Right atrium auricular region (tissue), 2 donors: ENCODE results near the gene WEE2. TPM values are rescaled to one million over a fixed set of nuclear protein-coding genes. Genes with fewer than 3 reads are reported as not detected.

ENCODE experiments used
- DNase-seq: peaks from one replicate; pipeline ENCODE4 v3.0.0-alpha.2; 2019; ENCODE audit warnings: low spot score
- H3K27ac ChIP-seq, 2 donors: fragments of 200-600 bp; sonication (generic); 1 replicate in 1 of 2; 2 replicates in 1 of 2; pipeline ENCODE4 v1.5.1; 2016 to 2019
- H3K27me3 ChIP-seq, 2 donors: fragments of 200-600 bp; sonication (generic); one replicate each; pipeline versions ENCODE4 v1.5.1 to v1.6.0; 2017 to 2019
- H3K36me3 ChIP-seq: fragments of 200-600 bp; sonication (generic); one replicate; pipeline ENCODE4 v1.5.1; 2016
- H3K4me1 ChIP-seq, 2 donors: fragments of 200-600 bp; sonication (generic); one replicate each; pipeline versions ENCODE4 v1.5.1 to v1.6.0; 2017 to 2019
- H3K4me3 ChIP-seq, 2 donors: fragments of 200-600 bp; sonication (generic); 1 replicate in 1 of 2; 2 replicates in 1 of 2; pipeline ENCODE4 v1.5.1; 2017 to 2019; ENCODE audit warnings: mild to moderate bottlenecking in 1 of 2, moderate library complexity in 1 of 2
- H3K9me3 ChIP-seq, 2 donors: fragments of 200-600 bp; sonication (generic); one replicate each; pipeline ENCODE4 v1.5.1; 2019
- total RNA-seq, 2 donors: library from RNA; depleted of rRNA; stranded (reverse); fragments of >200 nt; gene quantifications; one replicate each; pipeline ENCODE4 v1.1.0, GENCODE V29; 2016
- TF ChIP-seq, protein P1 (sequence below), 2 donors: fragments of 200-600 bp; sonication (generic); IDR thresholded peaks; one replicate each; pipeline ENCODE4 v1.5.1; 2019; ENCODE audit warnings: antibody characterized with exemption in 2 of 2

WEE2 gene
- total RNA-seq, 2 donors from 2014 or later, result not detected

DNA sequence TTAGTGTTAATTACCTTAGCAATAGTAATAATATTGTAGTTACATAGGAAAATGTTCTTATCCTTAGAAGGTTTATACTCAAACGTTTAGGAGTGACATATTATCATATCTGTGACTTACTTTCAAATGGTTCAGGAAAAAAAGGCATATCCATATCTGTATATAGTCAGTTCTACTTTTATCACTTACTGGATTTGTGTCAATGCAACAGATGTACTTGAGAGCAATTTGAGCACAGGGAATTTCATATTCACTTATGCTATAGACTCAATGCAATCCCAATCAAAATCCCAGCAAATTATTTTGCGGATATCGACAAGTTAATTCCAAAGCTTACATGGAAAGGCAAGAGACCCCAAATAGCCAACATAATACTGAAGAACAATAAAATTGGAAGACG is 16.2 kb upstream of the WEE2 start:
- TF ChIP-seq, protein P1, sequence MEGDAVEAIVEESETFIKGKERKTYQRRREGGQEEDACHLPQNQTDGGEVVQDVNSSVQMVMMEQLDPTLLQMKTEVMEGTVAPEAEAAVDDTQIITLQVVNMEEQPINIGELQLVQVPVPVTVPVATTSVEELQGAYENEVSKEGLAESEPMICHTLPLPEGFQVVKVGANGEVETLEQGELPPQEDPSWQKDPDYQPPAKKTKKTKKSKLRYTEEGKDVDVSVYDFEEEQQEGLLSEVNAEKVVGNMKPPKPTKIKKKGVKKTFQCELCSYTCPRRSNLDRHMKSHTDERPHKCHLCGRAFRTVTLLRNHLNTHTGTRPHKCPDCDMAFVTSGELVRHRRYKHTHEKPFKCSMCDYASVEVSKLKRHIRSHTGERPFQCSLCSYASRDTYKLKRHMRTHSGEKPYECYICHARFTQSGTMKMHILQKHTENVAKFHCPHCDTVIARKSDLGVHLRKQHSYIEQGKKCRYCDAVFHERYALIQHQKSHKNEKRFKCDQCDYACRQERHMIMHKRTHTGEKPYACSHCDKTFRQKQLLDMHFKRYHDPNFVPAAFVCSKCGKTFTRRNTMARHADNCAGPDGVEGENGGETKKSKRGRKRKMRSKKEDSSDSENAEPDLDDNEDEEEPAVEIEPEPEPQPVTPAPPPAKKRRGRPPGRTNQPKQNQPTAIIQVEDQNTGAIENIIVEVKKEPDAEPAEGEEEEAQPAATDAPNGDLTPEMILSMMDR (IDR thresholded peaks at IDR 0.05), result no peak
- no peak overlapping the region for H3K27ac ChIP-seq
- H3K4me1 ChIP-seq, result peaks cover 0 to 12% of the 10 kb centered on the region in 2 donors

GRCh38 chr7:141693082-141693481 is 15.1 kb upstream of the WEE2 start:
- no peak for DNase-seq
- Histone ChIP-seq H3K36me3 (no peaks in the 10 kb centered on the region), H3K9me3 (no peaks in the 10 kb centered on the region), H3K27me3 (no peaks in the 10 kb centered on the region), H3K4me1 (peaks cover 0 to 8% of the 10 kb centered on the region in 2 donors), H3K4me3 (no peak overlapping the region), H3K27ac (no peak overlapping the region)
- TF ChIP-seq, protein P1 (IDR thresholded peaks at IDR 0.05), result no peak

More for the DNA sequence above, 16.2 kb upstream of the WEE2 start:
- no peak overlapping the region for H3K4me3 ChIP-seq
- no peaks in the 10 kb centered on the region for H3K36me3 ChIP-seq
- no peaks in the 10 kb centered on the region for H3K9me3 ChIP-seq
- H3K27me3 ChIP-seq, result no peaks in the 10 kb centered on the region
- DNase-seq, result no peak

DNA sequence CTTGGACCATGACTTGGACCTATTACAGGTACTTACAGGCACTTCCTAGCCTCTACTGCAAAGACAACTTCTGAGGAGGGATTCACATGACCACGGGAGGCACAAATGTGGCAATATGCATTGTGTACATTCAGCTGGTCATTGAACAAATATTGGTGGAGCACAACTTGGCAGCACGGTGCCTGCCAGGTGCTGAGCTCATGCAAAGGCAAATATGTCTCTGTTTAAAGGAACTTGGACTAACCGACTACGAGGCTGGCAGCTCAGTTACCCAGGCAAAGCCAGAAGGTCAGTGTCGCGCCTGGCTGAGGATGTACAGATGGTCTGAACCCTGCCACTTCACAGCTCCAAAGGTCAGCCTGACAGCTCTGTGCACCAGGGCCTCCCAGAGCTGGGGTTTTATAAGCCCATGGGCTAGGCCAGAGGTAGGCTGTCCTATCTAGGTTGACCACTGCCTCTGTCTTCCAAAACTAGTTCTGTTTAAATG is 12.3 kb upstream of the WEE2 start:
- DNase-seq, result no peak
- TF ChIP-seq, protein P1 (IDR thresholded peaks at IDR 0.05), result no peak
- no peak overlapping the region for H3K4me3 ChIP-seq
- peaks cover 0 to 20% of the 10 kb centered on the region in 2 donors for H3K4me1 ChIP-seq
- no peaks in the 10 kb centered on the region for H3K27me3 ChIP-seq
- no peaks in the 10 kb centered on the region for H3K36me3 ChIP-seq
- H3K9me3 ChIP-seq, result no peaks in the 10 kb centered on the region
- H3K27ac ChIP-seq, result no peak overlapping the region

- Histone ChIP-seq H3K4me1 (peaks cover 0 to 22% of the 10 kb centered on the region in 2 donors), H3K4me3 (no peak overlapping the region), H3K27me3 (no peaks in the 10 kb centered on the region), H3K27ac (no peak overlapping the region), H3K9me3 (no peaks in the 10 kb centered on the region), H3K36me3 (no peaks in the 10 kb centered on the region)
- TF ChIP-seq, protein P1 (IDR thresholded peaks at IDR 0.05), result no peak
- DNase-seq, result no peak
Observed at GRCh38 chr7:141696348-141696747, 11.8 kb upstream of the WEE2 start.

DNA sequence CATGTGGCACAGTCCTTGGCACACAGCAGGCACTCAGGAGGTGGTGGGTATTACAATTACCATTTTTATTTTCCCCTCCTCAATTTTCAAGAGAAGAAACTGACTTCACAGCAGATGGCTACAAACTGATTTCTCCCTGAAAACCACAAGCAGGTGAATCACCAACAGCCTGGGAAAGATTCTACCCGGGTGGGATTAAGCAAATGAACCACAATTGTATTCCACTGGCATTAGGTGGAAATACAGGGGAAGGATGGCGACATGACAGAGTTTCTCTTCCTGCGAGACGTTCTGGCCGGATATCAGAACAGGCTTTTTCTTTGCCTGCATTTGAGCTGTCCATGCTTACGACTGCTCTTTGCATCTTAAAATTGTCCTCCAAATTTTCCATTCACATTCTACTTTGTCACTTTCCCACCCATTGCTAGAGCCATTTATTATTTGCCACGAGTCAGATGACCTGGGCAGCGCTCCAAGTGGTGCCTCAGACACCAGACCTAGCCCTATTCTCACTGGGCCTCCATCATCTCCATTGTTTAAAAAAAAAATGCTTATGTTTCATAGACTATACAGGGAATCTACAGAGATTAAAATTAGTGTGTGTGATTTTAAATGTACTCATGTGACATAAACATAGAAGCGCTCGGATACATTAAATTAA is 10.8 kb upstream of the WEE2 start:
- H3K4me3 ChIP-seq, result no peak overlapping the region
- H3K4me1 ChIP-seq, result peaks cover 0 to 24% of the 10 kb centered on the region in 2 donors
- no peaks in the 10 kb centered on the region for H3K9me3 ChIP-seq
- no peaks in the 10 kb centered on the region for H3K27me3 ChIP-seq
- H3K36me3 ChIP-seq, result no peaks in the 10 kb centered on the region
- TF ChIP-seq, protein P1 (IDR thresholded peaks at IDR 0.05), result no peak
- no peak for DNase-seq
- H3K27ac ChIP-seq, result no peak overlapping the region
